Panc1 (cell line): ENCODE results near the gene MYBPHL. TPM values are rescaled to one million over a fixed set of nuclear protein-coding genes. Genes with fewer than 3 reads are reported as not detected.

ENCODE experiments used
- ATAC-seq: fragments of 200-7000 bp; cut with Tn5 transposase; 2 replicates; pipeline ENCODE4 v1.9.1; 2020; ENCODE audit warnings: mild to moderate bottlenecking, moderate library complexity
- BruUV-seq: library from RNA; stranded (reverse); fragments of 400-500 nt; replicated peaks from 2 replicates; lab custom pipeline; 2021; lab: Mats Ljungman, UMichigan
- CTCF ChIA-PET: fragments of 300-600 bp; sonication (Branson Sonifier 250); formaldehyde crosslinking; loops from one replicate; lab custom pipeline; 2022; ENCODE audit warnings: antibody characterized with exemption; lab: Charles Lee
- POLR2A ChIA-PET: fragments of 300-600 bp; sonication (Branson Sonifier 250); formaldehyde crosslinking; loops from one replicate; lab custom pipeline; 2022; ENCODE audit warnings: antibody characterized with exemption; lab: Charles Lee
- DNase-seq: peaks from one replicate; pipeline ENCODE4 v3.0.0-alpha.2; 2010; ENCODE audit warnings: low read depth, low spot score
- H3K27ac ChIP-seq: 2 replicates; pipeline ENCODE4 v1.5.1; 2011; ENCODE audit warnings: mild to moderate bottlenecking, low read length, inconsistent platforms
- H3K27me3 ChIP-seq: fragments of 200-500 bp; sonication (Bioruptor generic); 2 replicates; pipeline ENCODE4 v1.6.0; 2014; ENCODE audit warnings: low read length, inconsistent platforms; ENCODE audit not compliant: control insufficient read depth, insufficient read depth
- H3K36me3 ChIP-seq: fragments of 200-500 bp; sonication (Bioruptor generic); 2 replicates; pipeline ENCODE4 v1.5.1; 2014; ENCODE audit warnings: inconsistent platforms, mild to moderate bottlenecking, low read length, moderate library complexity; ENCODE audit not compliant: control insufficient read depth, insufficient read depth
- H3K4me1 ChIP-seq: 2 replicates; pipeline ENCODE4 v1.5.1; 2011; ENCODE audit warnings: inconsistent platforms, mild to moderate bottlenecking, low read length, moderate library complexity; ENCODE audit not compliant: control insufficient read depth, insufficient read depth
- H3K4me3 ChIP-seq, 2 experiments: 2 replicates each; pipeline ENCODE4 v1.5.1; 2011 to 2012; ENCODE audit warnings: low read depth in 2 of 2, low read length in 2 of 2, mild to moderate bottlenecking in 2 of 2, inconsistent platforms in 1 of 2, moderate library complexity in 1 of 2
- H3K9me3 ChIP-seq: fragments of 200-500 bp; sonication (Bioruptor generic); 2 replicates; pipeline ENCODE4 v1.5.1; 2014; ENCODE audit warnings: low read depth, mild to moderate bottlenecking, inconsistent platforms, low read length, moderate library complexity; ENCODE audit not compliant: control insufficient read depth, insufficient read depth
- CTCF ChIP-seq: fragments of 450-650 bp; IDR thresholded peaks from 2 replicates; pipeline ENCODE4 v1.5.1; 2017; ENCODE audit warnings: mild to moderate bottlenecking
- POLR2AphosphoS5 ChIP-seq: IDR thresholded peaks from 2 replicates; pipeline ENCODE4 v1.6.1; 2012; ENCODE audit warnings: mild to moderate bottlenecking, low read depth, low read length, moderate library complexity
- REST ChIP-seq, 2 experiments: IDR thresholded peaks; 2 replicates each; pipeline ENCODE4 v1.6.1; 2011 to 2012; ENCODE audit warnings: low read depth in 2 of 2, control low read depth in 1 of 2, low read length in 1 of 2, mild to moderate bottlenecking in 1 of 2, moderate library complexity in 1 of 2; ENCODE audit not compliant: insufficient read depth in 1 of 2
- SIN3A ChIP-seq: IDR thresholded peaks from 2 replicates; pipeline ENCODE4 v1.6.1; 2012; ENCODE audit warnings: low read depth, mild to moderate bottlenecking, low read length, moderate library complexity, borderline replicate concordance; ENCODE audit not compliant: insufficient read depth
- TCF7L2 ChIP-seq: IDR thresholded peaks from 2 replicates; pipeline ENCODE4 v1.6.1; 2011; ENCODE audit warnings: mild to moderate bottlenecking, low read depth, low read length, inconsistent platforms
- in situ Hi-C: cut with HindIII; loops from 2 replicates; pipeline ENCODE4 v1.10.0; 2016; ENCODE audit warnings: low sequenced_read_pairs, low pct_unique_long_range_greater_than_20kb
- intact Hi-C: fragments of 100-400 bp; cut with micrococcal nuclease; formaldehyde crosslinking; loops from one replicate; pipeline ENCODE4 v1.10.0; 2022; ENCODE audit not compliant: unreplicated experiment
- total RNA-seq: library from RNA; stranded (reverse); gene quantifications from one replicate; pipeline ENCODE4 v1.2.1, GENCODE V29; 2021; ENCODE audit not compliant: unreplicated experiment

Gene MYBPHL
- total RNA-seq, 1 experiment from 2014 or later, result not detected

GRCh38 chr1:109248444-109248796 is 58.4 kb downstream of the MYBPHL start:
- H3K27ac ChIP-seq, result no peak overlapping the region
- intact Hi-C loops (no loop called here), in situ Hi-C loops (no loop called here)
- BruUV-seq, result no TSS peak
- DNase-seq (no peak), ATAC-seq (no peak)
- no peaks in the 10 kb centered on the region for H3K36me3 ChIP-seq
- H3K27me3 ChIP-seq, result no peaks in the 10 kb centered on the region
- TF ChIP-seq TCF7L2 (no peak), POLR2AphosphoS5 (no peak), REST (IDR thresholded peaks at IDR 0.05; ENCODE audit: insufficient read depth in 1 of 2, low read depth in 2 of 2, low read length in 1 of 2) (no peak), CTCF (no peak), SIN3A (no peak)
- ChIA-PET CTCF (no interaction called here), POLR2A (no interaction called here)
- H3K9me3 ChIP-seq, result no peaks in the 10 kb centered on the region
- H3K4me3 ChIP-seq, result no peak overlapping the region
- peaks cover 3% of the 10 kb centered on the region for H3K4me1 ChIP-seq

GRCh38 chr1:109247401-109248365 is 59.1 kb downstream of the MYBPHL start:
- POLR2A ChIA-PET, result no interaction called here
- no TSS peak for BruUV-seq
- intact Hi-C loops, result no loop called here

More at GRCh38 chr1:109247401-109248365, 59.1 kb downstream of the MYBPHL start:
- Histone ChIP-seq H3K27ac (no peak overlapping the region), H3K4me3 (no peak overlapping the region), H3K9me3 (no peaks in the 10 kb centered on the region), H3K27me3 (no peaks in the 10 kb centered on the region), H3K36me3 (no peaks in the 10 kb centered on the region), H3K4me1 (peaks cover 3% of the 10 kb centered on the region)
- in situ Hi-C loops, result no loop called here
- TF ChIP-seq TCF7L2, result no peak
- TF ChIP-seq CTCF, result no peak
- no peak for TF ChIP-seq SIN3A
- TF ChIP-seq REST (IDR thresholded peaks at IDR 0.05; ENCODE audit: insufficient read depth in 1 of 2, low read depth in 2 of 2, low read length in 1 of 2), result no peak
- TF ChIP-seq POLR2AphosphoS5, result no peak
- DNase-seq (no peak), ATAC-seq (no peak)
- CTCF ChIA-PET, result no interaction called here
